ENCODE measurements around the gene OR10X1.

OR10X1 gene

GRCh38 chr1:158579733-158580132 lies at the start of gene OR10X1:
OR10X1 (minus strand) TSS chr1:158579899; CDS start chr1:158579899, 0 bp downstream.
- Histone ChIP-seq H3K27ac (ENCODE audit: low read length) (no peak within 1 kb of the TSS), H3K36me3 (ENCODE audit: control insufficient read depth in 1 of 2, insufficient read depth in 2 of 2, low read length in 2 of 2) (no peaks in the 10 kb centered on the region), H3K4me1 (ENCODE audit: control insufficient read depth in 1 of 2, insufficient read depth in 2 of 2, low read length in 2 of 2) (no peaks in the 10 kb centered on the region), H3K9me3 (ENCODE audit: control insufficient read depth in 1 of 2, low read length in 2 of 2) (no peaks in the 10 kb centered on the region), H3K27me3 (ENCODE audit: low read depth, low read length) (no peaks in the 10 kb centered on the region), H3K4me3 (ENCODE audit: low read depth in 1 of 2, low read length in 2 of 2) (no peak within 1 kb of the TSS)

GRCh38 chr1:158613764-158614163 lies 34.1 kb upstream of the OR10X1 start:
- no peaks in the 10 kb centered on the region for H3K27me3 ChIP-seq (ENCODE audit: low read depth, low read length)
- H3K4me1 ChIP-seq (ENCODE audit: control insufficient read depth in 1 of 2, insufficient read depth in 2 of 2, low read length in 2 of 2): no peaks in the 10 kb centered on the region
- no peaks in the 10 kb centered on the region for H3K9me3 ChIP-seq (ENCODE audit: control insufficient read depth in 1 of 2, low read length in 2 of 2)
- H3K27ac ChIP-seq (ENCODE audit: low read length): no peak overlapping the region
- no peak overlapping the region for H3K4me3 ChIP-seq (ENCODE audit: low read depth in 1 of 2, low read length in 2 of 2)
- H3K36me3 ChIP-seq (ENCODE audit: control insufficient read depth in 1 of 2, insufficient read depth in 2 of 2, low read length in 2 of 2): no peaks in the 10 kb centered on the region

GRCh38 chr1:158611916-158612315 lies 32.2 kb upstream of the OR10X1 start:
- no peak overlapping the region for H3K4me3 ChIP-seq (ENCODE audit: low read depth in 1 of 2, low read length in 2 of 2)
- no peaks in the 10 kb centered on the region for H3K27me3 ChIP-seq (ENCODE audit: low read depth, low read length)
- no peaks in the 10 kb centered on the region for H3K4me1 ChIP-seq (ENCODE audit: control insufficient read depth in 1 of 2, insufficient read depth in 2 of 2, low read length in 2 of 2)
- no peaks in the 10 kb centered on the region for H3K9me3 ChIP-seq (ENCODE audit: control insufficient read depth in 1 of 2, low read length in 2 of 2)
- no peak overlapping the region for H3K27ac ChIP-seq (ENCODE audit: low read length)
- no peaks in the 10 kb centered on the region for H3K36me3 ChIP-seq (ENCODE audit: control insufficient read depth in 1 of 2, insufficient read depth in 2 of 2, low read length in 2 of 2)

GRCh38 chr1:158607296-158607695 lies 27.6 kb upstream of the OR10X1 start:
- H3K27ac ChIP-seq (ENCODE audit: low read length): no peak overlapping the region
- H3K4me3 ChIP-seq (ENCODE audit: low read depth in 1 of 2, low read length in 2 of 2): no peak overlapping the region
- no peaks in the 10 kb centered on the region for H3K4me1 ChIP-seq (ENCODE audit: control insufficient read depth in 1 of 2, insufficient read depth in 2 of 2, low read length in 2 of 2)
- H3K36me3 ChIP-seq (ENCODE audit: control insufficient read depth in 1 of 2, insufficient read depth in 2 of 2, low read length in 2 of 2): no peaks in the 10 kb centered on the region
- no peaks in the 10 kb centered on the region for H3K27me3 ChIP-seq (ENCODE audit: low read depth, low read length)
- no peaks in the 10 kb centered on the region for H3K9me3 ChIP-seq (ENCODE audit: control insufficient read depth in 1 of 2, low read length in 2 of 2)

GRCh38 chr1:158604968-158605367 lies 25.3 kb upstream of the OR10X1 start, which contains the start of gene OR10Z1:
OR10Z1 (plus strand) TSS chr1:158605268; CDS start chr1:158606439, 1,171 bp downstream.
- no peak within 1 kb of the TSS for H3K4me3 ChIP-seq (ENCODE audit: low read depth in 1 of 2, low read length in 2 of 2)
- H3K9me3 ChIP-seq (ENCODE audit: control insufficient read depth in 1 of 2, low read length in 2 of 2): no peaks in the 10 kb centered on the region
- H3K27ac ChIP-seq (ENCODE audit: low read length): no peak within 1 kb of the TSS
- no peaks in the 10 kb centered on the region for H3K36me3 ChIP-seq (ENCODE audit: control insufficient read depth in 1 of 2, insufficient read depth in 2 of 2, low read length in 2 of 2)
- H3K27me3 ChIP-seq (ENCODE audit: low read depth, low read length): no peaks in the 10 kb centered on the region
- no peaks in the 10 kb centered on the region for H3K4me1 ChIP-seq (ENCODE audit: control insufficient read depth in 1 of 2, insufficient read depth in 2 of 2, low read length in 2 of 2)

- H3K27ac ChIP-seq (ENCODE audit: low read length): no peak overlapping the region
- no peaks in the 10 kb centered on the region for H3K4me1 ChIP-seq (ENCODE audit: control insufficient read depth in 1 of 2, insufficient read depth in 2 of 2, low read length in 2 of 2)
- H3K36me3 ChIP-seq (ENCODE audit: control insufficient read depth in 1 of 2, insufficient read depth in 2 of 2, low read length in 2 of 2): no peaks in the 10 kb centered on the region
- no peak overlapping the region for H3K4me3 ChIP-seq (ENCODE audit: low read depth in 1 of 2, low read length in 2 of 2)
- H3K27me3 ChIP-seq (ENCODE audit: low read depth, low read length): no peaks in the 10 kb centered on the region
- peaks cover 0 to 17% of the 10 kb centered on the region in 2 donors for H3K9me3 ChIP-seq (ENCODE audit: control insufficient read depth in 1 of 2, low read length in 2 of 2)
Observed at GRCh38 chr1:158600735-158601134, 21.0 kb upstream of the OR10X1 start.

- Histone ChIP-seq H3K27ac (ENCODE audit: low read length) (no peak overlapping the region), H3K9me3 (ENCODE audit: control insufficient read depth in 1 of 2, low read length in 2 of 2) (peaks cover 7 to 10% of the 10 kb centered on the region in 2 donors), H3K4me3 (ENCODE audit: low read depth in 1 of 2, low read length in 2 of 2) (no peak overlapping the region), H3K4me1 (ENCODE audit: control insufficient read depth in 1 of 2, insufficient read depth in 2 of 2, low read length in 2 of 2) (no peaks in the 10 kb centered on the region), H3K36me3 (ENCODE audit: control insufficient read depth in 1 of 2, insufficient read depth in 2 of 2, low read length in 2 of 2) (no peaks in the 10 kb centered on the region), H3K27me3 (ENCODE audit: low read depth, low read length) (no peaks in the 10 kb centered on the region)
Observed at GRCh38 chr1:158586942-158587341, 7.2 kb upstream of the OR10X1 start.

- no peaks in the 10 kb centered on the region for H3K27me3 ChIP-seq (ENCODE audit: low read depth, low read length)
- no peak overlapping the region for H3K27ac ChIP-seq (ENCODE audit: low read length)
- H3K4me3 ChIP-seq (ENCODE audit: low read depth in 1 of 2, low read length in 2 of 2): no peak overlapping the region
- peaks cover 7 to 10% of the 10 kb centered on the region in 2 donors for H3K9me3 ChIP-seq (ENCODE audit: control insufficient read depth in 1 of 2, low read length in 2 of 2)
- H3K4me1 ChIP-seq (ENCODE audit: control insufficient read depth in 1 of 2, insufficient read depth in 2 of 2, low read length in 2 of 2): no peaks in the 10 kb centered on the region
- H3K36me3 ChIP-seq (ENCODE audit: control insufficient read depth in 1 of 2, insufficient read depth in 2 of 2, low read length in 2 of 2): no peaks in the 10 kb centered on the region
Observed at GRCh38 chr1:158583962-158584361, 4.3 kb upstream of the OR10X1 start.

- no peaks in the 10 kb centered on the region for H3K36me3 ChIP-seq (ENCODE audit: control insufficient read depth in 1 of 2, insufficient read depth in 2 of 2, low read length in 2 of 2)
- H3K27me3 ChIP-seq (ENCODE audit: low read depth, low read length): no peaks in the 10 kb centered on the region
- no peaks in the 10 kb centered on the region for H3K9me3 ChIP-seq (ENCODE audit: control insufficient read depth in 1 of 2, low read length in 2 of 2)
- H3K4me3 ChIP-seq (ENCODE audit: low read depth in 1 of 2, low read length in 2 of 2): no peak overlapping the region
- no peak overlapping the region for H3K27ac ChIP-seq (ENCODE audit: low read length)
- H3K4me1 ChIP-seq (ENCODE audit: control insufficient read depth in 1 of 2, insufficient read depth in 2 of 2, low read length in 2 of 2): no peaks in the 10 kb centered on the region
Observed at GRCh38 chr1:158577561-158577960, 2.1 kb downstream of the OR10X1 start.

- no peaks in the 10 kb centered on the region for H3K4me1 ChIP-seq (ENCODE audit: control insufficient read depth in 1 of 2, insufficient read depth in 2 of 2, low read length in 2 of 2)
- H3K27ac ChIP-seq (ENCODE audit: low read length): no peak overlapping the region
Observed at GRCh38 chr1:158572226-158572625, 7.5 kb downstream of the OR10X1 start.

GRCh38 chr1:158570480-158570879 lies 9.2 kb downstream of the OR10X1 start, which contains the start of gene OR6P1:
OR6P1 (minus strand) TSS chr1:158570580; CDS start chr1:158563604, 6,976 bp downstream.
- Histone ChIP-seq H3K4me1 (ENCODE audit: control insufficient read depth in 1 of 2, insufficient read depth in 2 of 2, low read length in 2 of 2) (no peaks in the 10 kb centered on the region), H3K36me3 (ENCODE audit: control insufficient read depth in 1 of 2, insufficient read depth in 2 of 2, low read length in 2 of 2) (no peaks in the 10 kb centered on the region)

More at GRCh38 chr1:158572226-158572625, 7.5 kb downstream of the OR10X1 start:
- no peaks in the 10 kb centered on the region for H3K9me3 ChIP-seq (ENCODE audit: control insufficient read depth in 1 of 2, low read length in 2 of 2)
- H3K4me3 ChIP-seq (ENCODE audit: low read depth in 1 of 2, low read length in 2 of 2): no peak overlapping the region
- no peaks in the 10 kb centered on the region for H3K27me3 ChIP-seq (ENCODE audit: low read depth, low read length)
- H3K36me3 ChIP-seq (ENCODE audit: control insufficient read depth in 1 of 2, insufficient read depth in 2 of 2, low read length in 2 of 2): no peaks in the 10 kb centered on the region

GRCh38 chr1:158564608-158565007 lies 15.1 kb downstream of the OR10X1 start:
- Histone ChIP-seq H3K9me3 (ENCODE audit: control insufficient read depth in 1 of 2, low read length in 2 of 2) (no peaks in the 10 kb centered on the region), H3K27me3 (ENCODE audit: low read depth, low read length) (no peaks in the 10 kb centered on the region), H3K4me1 (ENCODE audit: control insufficient read depth in 1 of 2, insufficient read depth in 2 of 2, low read length in 2 of 2) (no peaks in the 10 kb centered on the region), H3K4me3 (ENCODE audit: low read depth in 1 of 2, low read length in 2 of 2) (no peak overlapping the region), H3K27ac (ENCODE audit: low read length) (no peak overlapping the region), H3K36me3 (ENCODE audit: control insufficient read depth in 1 of 2, insufficient read depth in 2 of 2, low read length in 2 of 2) (no peaks in the 10 kb centered on the region)

More at GRCh38 chr1:158570480-158570879, 9.2 kb downstream of the OR10X1 start, which contains the start of gene OR6P1:
- Histone ChIP-seq H3K4me3 (ENCODE audit: low read depth in 1 of 2, low read length in 2 of 2) (no peak within 1 kb of the TSS), H3K9me3 (ENCODE audit: control insufficient read depth in 1 of 2, low read length in 2 of 2) (no peaks in the 10 kb centered on the region), H3K27me3 (ENCODE audit: low read depth, low read length) (no peaks in the 10 kb centered on the region), H3K27ac (ENCODE audit: low read length) (no peak within 1 kb of the TSS)
